ENCODE results near the gene RPS6KA3. TPM values are rescaled to one million over a fixed set of nuclear protein-coding genes. Genes with fewer than 3 reads are reported as not detected.
A peak's percentile ranks its signal among the peaks of the same experiment; 100 is the strongest.

Gene RPS6KA3
- polyA plus RNA-seq, 1 experiment: 50.7 TPM

- Histone ChIP-seq H3K4me3 (ENCODE audit: low read depth, low read length) (no peak overlapping the region), H3K27ac (ENCODE audit: low read depth, low read length) (peak overlapping the region; percentile 2), H3K9me3 (ENCODE audit: control insufficient read depth, insufficient read depth, low read length) (no peaks in the 10 kb centered on the region), H3K27me3 (ENCODE audit: control insufficient read depth, insufficient read depth, low read length) (no peaks in the 10 kb centered on the region)
- CTCF ChIA-PET: no interaction called here
- POLR2A ChIA-PET: no interaction called here
- no peak for TF ChIP-seq CTCF (IDR thresholded peaks at IDR 0.05; ENCODE audit: low read depth, low read length)
- no peak for DNase-seq (ENCODE audit: low read depth, low spot score)
Measured at GRCh38 chrX:20144491-20144890, 122.2 kb downstream of the RPS6KA3 start.

DNA sequence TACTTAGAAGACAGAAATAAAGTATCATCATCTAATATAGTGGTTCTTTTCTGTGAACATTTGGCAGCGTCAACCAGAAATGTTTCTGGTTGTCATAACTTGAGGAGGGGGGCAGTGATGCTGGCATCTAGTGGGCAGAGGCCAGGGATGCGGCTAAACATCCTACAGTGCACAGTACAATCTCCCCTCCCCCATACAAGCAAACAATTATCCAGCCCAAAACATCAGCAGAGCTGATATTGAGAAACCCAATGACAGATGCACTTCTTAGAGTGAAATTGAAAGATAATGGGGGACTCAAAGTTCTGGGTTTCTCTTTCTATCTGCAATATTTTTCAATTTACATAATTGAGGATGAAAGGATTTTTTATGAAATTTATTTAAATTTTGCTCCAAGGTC lies 123.1 kb downstream of the RPS6KA3 start:
- H3K27me3 ChIP-seq (ENCODE audit: control insufficient read depth, insufficient read depth, low read length): no peaks in the 10 kb centered on the region
- ChIA-PET POLR2A (no interaction called here), CTCF (no interaction called here)
- DNase-seq (ENCODE audit: low read depth, low spot score): no peak
- no peaks in the 10 kb centered on the region for H3K9me3 ChIP-seq (ENCODE audit: control insufficient read depth, insufficient read depth, low read length)
- no peak for TF ChIP-seq CTCF (IDR thresholded peaks at IDR 0.05; ENCODE audit: low read depth, low read length)
- no peak overlapping the region for H3K4me3 ChIP-seq (ENCODE audit: low read depth, low read length)
- no peak overlapping the region for H3K27ac ChIP-seq (ENCODE audit: low read depth, low read length)

DNA sequence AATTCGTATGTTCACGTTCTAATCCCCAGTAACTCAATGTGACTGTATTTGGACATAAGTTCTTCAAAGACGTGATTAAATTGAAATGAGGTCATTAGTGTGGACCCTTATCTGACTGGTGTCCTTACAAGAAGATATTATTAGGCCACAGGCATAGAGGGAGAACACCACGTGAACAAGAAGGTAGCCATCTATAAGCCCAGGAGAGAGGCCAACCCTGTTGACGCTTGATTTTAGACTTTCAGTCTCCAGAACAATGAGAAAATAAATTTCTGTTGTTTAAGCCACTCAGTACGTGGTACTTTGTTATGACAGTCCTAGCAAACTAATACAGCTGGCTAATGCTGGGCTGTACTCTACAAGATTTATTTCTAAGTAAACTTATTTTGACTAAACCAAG lies 123.6 kb downstream of the RPS6KA3 start:
- TF ChIP-seq CTCF (IDR thresholded peaks at IDR 0.05; ENCODE audit: low read depth, low read length): no peak
- Histone ChIP-seq H3K27me3 (ENCODE audit: control insufficient read depth, insufficient read depth, low read length) (no peaks in the 10 kb centered on the region), H3K9me3 (ENCODE audit: control insufficient read depth, insufficient read depth, low read length) (no peaks in the 10 kb centered on the region), H3K27ac (ENCODE audit: low read depth, low read length) (no peak overlapping the region), H3K4me3 (ENCODE audit: low read depth, low read length) (no peak overlapping the region)
- CTCF ChIA-PET: no interaction called here
- no peak for DNase-seq (ENCODE audit: low read depth, low spot score)
- POLR2A ChIA-PET: no interaction called here

- CTCF ChIA-PET: no interaction called here
Measured at GRCh38 chrX:20141281-20142220, 125.2 kb downstream of the RPS6KA3 start, which contains the start of gene EIF1AX. TSS of gene EIF1AX (minus strand) at chrX:20141838. CDS start at chrX:20141640, 198 bp downstream.

More at GRCh38 chrX:20141281-20142220, 125.2 kb downstream of the RPS6KA3 start, which contains the start of gene EIF1AX:
- DNase-seq (ENCODE audit: low read depth, low spot score): peak; percentile 88
- Histone ChIP-seq H3K27me3 (ENCODE audit: control insufficient read depth, insufficient read depth, low read length) (no peaks in the 10 kb centered on the region), H3K4me3 (ENCODE audit: low read depth, low read length) (peak within 1 kb of the TSS; percentile 74), H3K9me3 (ENCODE audit: control insufficient read depth, insufficient read depth, low read length) (no peaks in the 10 kb centered on the region), H3K27ac (ENCODE audit: low read depth, low read length) (peak within 1 kb of the TSS; percentile 81)
- TF ChIP-seq CTCF (IDR thresholded peaks at IDR 0.05; ENCODE audit: low read depth, low read length): no peak
- POLR2A ChIA-PET: interaction anchor here (0.5 to 1.4 kb wide), 3 partner anchors 308 to 1838 kb away, joined by 3 read pairs; no protein-coding TSS in a partner anchor
